GM12873 (cell line): ENCODE measurements around the gene CLASP1.

Experiments
- CTCF ChIP-seq: IDR thresholded peaks from 2 replicates; pipeline ENCODE4 v1.5.1; 2012; ENCODE audit warnings: low read depth, mild to moderate bottlenecking, moderate library complexity, low read length, control low read depth; ENCODE audit not compliant: insufficient read depth; ENCODE audit errors: missing control alignments

Gene CLASP1

DNA sequence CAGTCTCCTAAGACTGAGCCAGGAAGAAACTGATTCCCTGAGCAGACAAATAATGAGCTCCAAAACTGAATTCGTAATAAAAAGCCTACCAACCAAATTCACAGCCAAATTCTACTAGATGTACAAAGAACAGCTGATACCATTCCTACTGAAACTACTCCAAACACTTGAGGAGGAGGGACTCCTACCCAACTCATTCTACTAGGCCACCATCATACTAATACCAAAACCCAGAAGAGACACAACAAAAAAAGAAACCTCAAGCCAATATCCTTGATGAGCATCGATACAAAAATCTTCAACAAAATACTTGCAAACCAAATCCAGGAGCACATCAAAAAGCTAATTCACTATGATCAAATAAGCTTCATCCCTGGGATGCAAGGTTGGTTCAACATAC is 98.6 kb downstream of the CLASP1 start:
- no peak for TF ChIP-seq CTCF

DNA sequence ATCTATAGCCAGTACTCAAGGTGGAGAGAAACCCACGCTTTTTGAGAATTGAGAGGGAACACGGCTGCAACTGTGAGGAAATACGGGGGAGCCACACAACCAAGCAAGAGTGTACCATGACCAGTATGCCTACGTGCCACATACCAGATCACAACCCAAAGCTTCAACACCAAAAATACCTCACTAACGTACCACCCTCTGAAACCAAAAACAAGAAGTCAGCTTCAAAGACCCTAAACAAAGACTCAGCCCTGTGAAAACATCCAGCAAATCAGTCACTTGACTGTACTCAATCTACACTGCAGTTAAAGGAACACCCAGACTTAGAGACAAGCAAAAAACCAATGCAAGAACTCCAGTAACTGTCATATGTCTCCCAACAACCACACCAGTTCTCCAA is 101.6 kb downstream of the CLASP1 start:
- no peak for TF ChIP-seq CTCF

GRCh38 chr2:121545913-121546312 is 103.3 kb downstream of the CLASP1 start:
- TF ChIP-seq CTCF: no peak

GRCh38 chr2:121545257-121545656 is 104.0 kb downstream of the CLASP1 start:
- TF ChIP-seq CTCF: no peak

- TF ChIP-seq CTCF: no peak
These were observed 107.8 kb downstream of the CLASP1 start for GRCh38 chr2:121541495-121541894.

DNA sequence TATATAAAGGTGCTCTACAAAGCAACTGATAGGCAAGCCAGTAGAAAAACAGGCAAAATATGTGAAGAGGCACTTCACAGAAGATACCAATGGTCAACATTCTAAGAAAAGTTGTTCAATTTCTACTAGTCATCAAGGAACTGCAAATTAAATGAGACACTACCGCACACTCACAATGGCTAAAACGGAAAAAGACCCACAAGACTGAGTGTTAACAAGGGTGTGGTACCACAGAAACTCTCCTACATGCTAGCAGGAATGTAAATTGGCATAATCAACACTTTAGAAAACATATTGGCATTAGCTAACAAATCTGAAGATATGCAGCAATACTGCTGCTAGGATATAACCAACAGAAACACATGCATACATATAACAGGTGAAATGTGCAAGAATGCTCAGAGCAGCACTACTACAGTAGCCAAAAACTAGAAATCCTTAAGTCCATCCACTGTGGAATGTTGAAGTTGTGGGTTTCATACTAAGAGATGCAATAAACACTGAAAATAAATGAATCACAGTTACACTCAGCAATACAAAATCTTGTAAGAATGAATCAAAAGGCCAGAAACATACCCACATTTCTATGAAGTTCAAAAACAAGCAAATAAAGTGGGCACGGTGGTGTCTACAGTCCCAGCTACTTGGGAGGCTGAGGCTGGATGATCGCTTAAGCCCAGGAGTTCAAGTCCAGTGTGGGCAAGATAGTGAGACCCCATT is 109.4 kb downstream of the CLASP1 start:
- no peak for TF ChIP-seq CTCF

- TF ChIP-seq CTCF: no peak
These were observed 112.3 kb downstream of the CLASP1 start for GRCh38 chr2:121536850-121537557.
